Stimulated activated CD4-positive, alpha-beta T cell treated with anti-CD3 and anti-CD28 coated beads, Interleukin-12 subunit alpha, Interleukin-12 subunit beta, amount 100 ng/mL, for 48 hours (primary cell): ENCODE measurements around the gene HOXB1.
"Not testable (repeated sequence)": the region's sequence is repeated elsewhere in the genome, so short reads cannot be mapped to it uniquely, and the experiment has no call there.

Experiments
- DNase-seq, 3 donors: peaks; one replicate each; pipeline ENCODE4 v3.0.0-alpha.2; 2020; ENCODE audit warnings: low read depth in 2 of 3, low spot score in 1 of 3

Gene HOXB1

GRCh38 chr17:48544349-48545021 is 13.7 kb upstream of the HOXB1 start:
- peak in 1 of 3 donors; percentile 23 for DNase-seq

GRCh38 chr17:48543854-48544348 is 13.1 kb upstream of the HOXB1 start:
- peak in 2 of 3 donors; percentile 27 to 43 for DNase-seq

- DNase-seq: peak in 2 of 3 donors; percentile 39 to 46
Measured at GRCh38 chr17:48543107-48543853, 12.5 kb upstream of the HOXB1 start.

GRCh38 chr17:48542698-48543106 is 11.9 kb upstream of the HOXB1 start:
- no peak for DNase-seq

- no peak for DNase-seq
Measured at GRCh38 chr17:48542114-48542656, 11.4 kb upstream of the HOXB1 start.

GRCh38 chr17:48541577-48542113 is 10.8 kb upstream of the HOXB1 start:
- DNase-seq: peak in 1 of 3 donors; percentile 24

- DNase-seq: no peak
Measured at GRCh38 chr17:48541036-48541576, 10.3 kb upstream of the HOXB1 start.

GRCh38 chr17:48540213-48540612 is 9.4 kb upstream of the HOXB1 start:
- no peak for DNase-seq

GRCh38 chr17:48539177-48539576 is 8.4 kb upstream of the HOXB1 start:
- no peak for DNase-seq

- DNase-seq: no peak
Measured at GRCh38 chr17:48537316-48537715, 6.5 kb upstream of the HOXB1 start.

GRCh38 chr17:48535793-48536559 is 5.2 kb upstream of the HOXB1 start:
- not testable (repeated sequence) for DNase-seq

GRCh38 chr17:48532261-48532660 is 1.4 kb upstream of the HOXB1 start:
- DNase-seq: no peak

GRCh38 chr17:48530208-48530886 is 464 bp downstream of the HOXB1 start:
- DNase-seq: no peak

- no peak for DNase-seq
Measured at GRCh38 chr17:48529683-48530009, 1.2 kb downstream of the HOXB1 start.

GRCh38 chr17:48528936-48529682 is 1.7 kb downstream of the HOXB1 start:
- no peak for DNase-seq

- no peak for DNase-seq
Measured at GRCh38 chr17:48528153-48528935, 2.5 kb downstream of the HOXB1 start.

- no peak for DNase-seq
Measured at GRCh38 chr17:48527547-48527932, 3.3 kb downstream of the HOXB1 start.

- DNase-seq: no peak
Measured at GRCh38 chr17:48526608-48527546, 3.9 kb downstream of the HOXB1 start.
